ENCODE data around the gene ZRANB3. TPM values are rescaled to one million over a fixed set of nuclear protein-coding genes. Genes with fewer than 3 reads are reported as not detected.
A peak's percentile ranks its signal among the peaks of the same experiment; 100 is the strongest.

ZRANB3 gene
- total RNA-seq, 1 experiment from 2014 or later, result 19.8 TPM

- no peak for DNase-seq (ENCODE audit: low spot score)
- in situ Hi-C loops (cut with HindIII; ENCODE audit: low sequenced_read_pairs), result no loop called here
Measured at GRCh38 chr2:135271006-135271405, 260.0 kb downstream of the ZRANB3 start.

- DNase-seq (ENCODE audit: low spot score), result no peak
- in situ Hi-C loops (cut with HindIII; ENCODE audit: low sequenced_read_pairs), result no loop called here
Measured at GRCh38 chr2:135265960-135266490, 265.0 kb downstream of the ZRANB3 start.

- no peak for DNase-seq (ENCODE audit: low spot score)
- in situ Hi-C loops (cut with HindIII; ENCODE audit: low sequenced_read_pairs), result no loop called here
Measured at GRCh38 chr2:135259123-135259522, 271.9 kb downstream of the ZRANB3 start.

GRCh38 chr2:135258193-135258592, 272.8 kb downstream of the ZRANB3 start:
- in situ Hi-C loops (cut with HindIII; ENCODE audit: low sequenced_read_pairs), result no loop called here
- no peak for DNase-seq (ENCODE audit: low spot score)

GRCh38 chr2:135257383-135258090, 273.5 kb downstream of the ZRANB3 start:
- in situ Hi-C loops (cut with HindIII; ENCODE audit: low sequenced_read_pairs), result no loop called here
- DNase-seq (ENCODE audit: low spot score), result no peak

GRCh38 chr2:135256531-135257260, 274.3 kb downstream of the ZRANB3 start:
- no peak for DNase-seq (ENCODE audit: low spot score)
- in situ Hi-C loops (cut with HindIII; ENCODE audit: low sequenced_read_pairs), result no loop called here

- in situ Hi-C loops (cut with HindIII; ENCODE audit: low sequenced_read_pairs), result no loop called here
- no peak for DNase-seq (ENCODE audit: low spot score)
Measured at GRCh38 chr2:135255208-135255607, 275.8 kb downstream of the ZRANB3 start.

- in situ Hi-C loops (cut with HindIII; ENCODE audit: low sequenced_read_pairs), result no loop called here
- DNase-seq (ENCODE audit: low spot score), result no peak
Measured at GRCh38 chr2:135252805-135253458, 278.1 kb downstream of the ZRANB3 start.

- in situ Hi-C loops (cut with HindIII; ENCODE audit: low sequenced_read_pairs), result no loop called here
- no peak for DNase-seq (ENCODE audit: low spot score)
Measured at GRCh38 chr2:135248611-135249010, 282.4 kb downstream of the ZRANB3 start.

- in situ Hi-C loops (cut with HindIII; ENCODE audit: low sequenced_read_pairs), result no loop called here
- no peak for DNase-seq (ENCODE audit: low spot score)
Measured at GRCh38 chr2:135246711-135247270, 284.2 kb downstream of the ZRANB3 start.

GRCh38 chr2:135245071-135245470, 285.9 kb downstream of the ZRANB3 start:
- in situ Hi-C loops (cut with HindIII; ENCODE audit: low sequenced_read_pairs), result no loop called here
- DNase-seq (ENCODE audit: low spot score), result no peak

- DNase-seq (ENCODE audit: low spot score), result no peak
- in situ Hi-C loops (cut with HindIII; ENCODE audit: low sequenced_read_pairs), result no loop called here
Measured at GRCh38 chr2:135238651-135239050, 292.4 kb downstream of the ZRANB3 start.

GRCh38 chr2:135230150-135230549, 300.9 kb downstream of the ZRANB3 start:
- DNase-seq (ENCODE audit: low spot score), result no peak
- in situ Hi-C loops (cut with HindIII; ENCODE audit: low sequenced_read_pairs), result no loop called here

- no peak for DNase-seq (ENCODE audit: low spot score)
- in situ Hi-C loops (cut with HindIII; ENCODE audit: low sequenced_read_pairs), result loop anchor here (10.0 kb wide), 1 partner anchor 57 kb away; no protein-coding TSS in a partner anchor
Measured at GRCh38 chr2:135227386-135227785, 303.6 kb downstream of the ZRANB3 start.

GRCh38 chr2:135226961-135227360, 304.1 kb downstream of the ZRANB3 start:
- in situ Hi-C loops (cut with HindIII; ENCODE audit: low sequenced_read_pairs), result loop anchor here (10.0 kb wide), 1 partner anchor 58 kb away; no protein-coding TSS in a partner anchor

GRCh38 chr2:135225781-135226180, 305.2 kb downstream of the ZRANB3 start:
- DNase-seq (ENCODE audit: low spot score), result no peak
- in situ Hi-C loops (cut with HindIII; ENCODE audit: low sequenced_read_pairs), result loop anchor here (10.0 kb wide), 1 partner anchor 59 kb away; no protein-coding TSS in a partner anchor

More at GRCh38 chr2:135226961-135227360, 304.1 kb downstream of the ZRANB3 start:
- DNase-seq (ENCODE audit: low spot score), result no peak

GRCh38 chr2:135219226-135219625, 311.8 kb downstream of the ZRANB3 start:
- DNase-seq (ENCODE audit: low spot score), result no peak
- in situ Hi-C loops (cut with HindIII; ENCODE audit: low sequenced_read_pairs), result no loop called here

- peak; percentile 68 for DNase-seq (ENCODE audit: low spot score)
- in situ Hi-C loops (cut with HindIII; ENCODE audit: low sequenced_read_pairs), result no loop called here
Measured at GRCh38 chr2:135218426-135218825, 312.6 kb downstream of the ZRANB3 start.

- in situ Hi-C loops (cut with HindIII; ENCODE audit: low sequenced_read_pairs), result no loop called here
- no peak for DNase-seq (ENCODE audit: low spot score)
Measured at GRCh38 chr2:135212757-135213156, 318.3 kb downstream of the ZRANB3 start.
